A673 (cell line): ENCODE results near the gene CRACDL. TPM values are rescaled to one million over a fixed set of nuclear protein-coding genes. Genes with fewer than 3 reads are reported as not detected.

Source experiments
- BruUV-seq: library from RNA; stranded (reverse); fragments of 400-500 nt; replicated peaks from 2 replicates; lab custom pipeline; 2021; lab: Mats Ljungman, UMichigan
- CTCF ChIA-PET: fragments of 300-600 bp; sonication (Branson Sonifier 250); formaldehyde crosslinking; loops from one replicate; lab custom pipeline; 2022; ENCODE audit warnings: antibody characterized with exemption; lab: Charles Lee
- POLR2A ChIA-PET: fragments of 300-600 bp; sonication (Branson Sonifier 250); formaldehyde crosslinking; loops from one replicate; lab custom pipeline; 2022; ENCODE audit warnings: antibody characterized with exemption; ENCODE audit not compliant: low non-redundant PET; lab: Charles Lee
- DNase-seq: peaks from one replicate; pipeline ENCODE4 v3.0.0-alpha.2; 2015; ENCODE audit warnings: low spot score
- H3K27ac ChIP-seq: fragments of 200-600 bp; sonication (generic); 2 replicates; pipeline ENCODE4 v1.5.1; 2016; ENCODE audit warnings: mixed run types, low read depth, mild to moderate bottlenecking, mixed read lengths, antibody characterized with exemption, low read length; ENCODE audit not compliant: poor library complexity, severe bottlenecking
- H3K27me3 ChIP-seq: fragments of 200-600 bp; sonication (generic); replicated peaks from 2 replicates; pipeline ENCODE4 v1.6.1; 2017; ENCODE audit warnings: mixed run types, low read depth, mild to moderate bottlenecking, mixed read lengths, antibody characterized with exemption, low read length; ENCODE audit not compliant: insufficient read depth, poor library complexity
- H3K36me3 ChIP-seq: fragments of 200-600 bp; sonication (generic); 2 replicates; pipeline ENCODE4 v1.6.1; 2016; ENCODE audit warnings: mixed run types, mild to moderate bottlenecking, mixed read lengths, antibody characterized with exemption, low read length; ENCODE audit not compliant: insufficient read depth, poor library complexity, severe bottlenecking
- H3K4me1 ChIP-seq: fragments of 200-600 bp; sonication (generic); 2 replicates; pipeline ENCODE4 v1.6.1; 2017; ENCODE audit warnings: mixed run types, mild to moderate bottlenecking, mixed read lengths, antibody characterized with exemption, low read length; ENCODE audit not compliant: insufficient read depth, poor library complexity, severe bottlenecking
- H3K4me3 ChIP-seq: fragments of 200-600 bp; sonication (generic); 2 replicates; pipeline ENCODE4 v1.5.1; 2016; ENCODE audit warnings: low read depth, mixed run types, mild to moderate bottlenecking, mixed read lengths, low read length; ENCODE audit not compliant: poor library complexity, severe bottlenecking
- H3K9me3 ChIP-seq: fragments of 200-600 bp; sonication (generic); 2 replicates; pipeline ENCODE4 v1.6.1; 2016; ENCODE audit warnings: mixed run types, low read depth, mild to moderate bottlenecking, mixed read lengths, antibody characterized with exemption, low read length; ENCODE audit not compliant: poor library complexity, severe bottlenecking
- EZH2 ChIP-seq: fragments of 200-600 bp; sonication (generic); IDR thresholded peaks from 2 replicates; pipeline ENCODE4 v1.6.1; 2017; ENCODE audit warnings: borderline replicate concordance, low read depth, mild to moderate bottlenecking, mixed read lengths, antibody characterized with exemption, low read length; ENCODE audit not compliant: poor library complexity, severe bottlenecking
- intact Hi-C: fragments of 100-400 bp; cut with micrococcal nuclease; formaldehyde crosslinking; loops from one replicate; pipeline ENCODE4 v1.10.0; 2022; ENCODE audit not compliant: unreplicated experiment
- total RNA-seq: library from RNA; stranded (reverse); gene quantifications from 2 replicates; pipeline ENCODE4 v1.2.3, GENCODE V29; 2021
- TF ChIP-seq, protein P1 (sequence below): fragments of 300-800, 200-600 bp; sonication (generic); conservative IDR thresholded peaks from 2 replicates; pipeline ENCODE4 v1.5.1; 2017; ENCODE audit warnings: low read depth, mild to moderate bottlenecking, antibody characterized with exemption, low read length, moderate library complexity, mixed read lengths

The CRACDL gene
- total RNA-seq, 1 experiment from 2014 or later = not detected

DNA sequence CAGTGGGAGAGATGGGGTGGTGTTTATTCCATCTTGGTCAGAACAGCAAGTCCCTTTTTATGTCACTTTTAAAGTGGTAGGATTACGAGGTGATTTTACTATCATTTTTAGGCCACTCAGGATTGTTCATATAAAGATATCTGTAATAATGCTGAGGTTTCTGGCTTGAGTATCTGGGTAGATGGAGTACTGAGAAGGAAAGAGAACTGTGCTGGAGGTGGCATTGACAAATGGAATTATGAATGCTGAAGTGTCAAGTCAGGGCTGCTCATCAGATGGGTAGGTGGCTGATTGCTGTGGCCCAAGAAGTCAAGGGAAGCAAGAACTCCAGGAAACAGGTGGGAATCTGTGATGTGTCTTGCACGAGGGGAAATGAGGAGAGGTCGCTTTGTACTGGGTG is 119.7 kb downstream of the CRACDL start:
- TF ChIP-seq EZH2 = no peak
- TF ChIP-seq, protein P1, sequence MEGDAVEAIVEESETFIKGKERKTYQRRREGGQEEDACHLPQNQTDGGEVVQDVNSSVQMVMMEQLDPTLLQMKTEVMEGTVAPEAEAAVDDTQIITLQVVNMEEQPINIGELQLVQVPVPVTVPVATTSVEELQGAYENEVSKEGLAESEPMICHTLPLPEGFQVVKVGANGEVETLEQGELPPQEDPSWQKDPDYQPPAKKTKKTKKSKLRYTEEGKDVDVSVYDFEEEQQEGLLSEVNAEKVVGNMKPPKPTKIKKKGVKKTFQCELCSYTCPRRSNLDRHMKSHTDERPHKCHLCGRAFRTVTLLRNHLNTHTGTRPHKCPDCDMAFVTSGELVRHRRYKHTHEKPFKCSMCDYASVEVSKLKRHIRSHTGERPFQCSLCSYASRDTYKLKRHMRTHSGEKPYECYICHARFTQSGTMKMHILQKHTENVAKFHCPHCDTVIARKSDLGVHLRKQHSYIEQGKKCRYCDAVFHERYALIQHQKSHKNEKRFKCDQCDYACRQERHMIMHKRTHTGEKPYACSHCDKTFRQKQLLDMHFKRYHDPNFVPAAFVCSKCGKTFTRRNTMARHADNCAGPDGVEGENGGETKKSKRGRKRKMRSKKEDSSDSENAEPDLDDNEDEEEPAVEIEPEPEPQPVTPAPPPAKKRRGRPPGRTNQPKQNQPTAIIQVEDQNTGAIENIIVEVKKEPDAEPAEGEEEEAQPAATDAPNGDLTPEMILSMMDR = no peak
- no peaks in the 10 kb centered on the region for H3K36me3 ChIP-seq
- ChIA-PET POLR2A (no interaction called here), CTCF (no interaction called here)
- intact Hi-C loops = no loop called here
- H3K27me3 ChIP-seq = peaks cover 14% of the 10 kb centered on the region
- DNase-seq = no peak
- no peak overlapping the region for H3K4me3 ChIP-seq
- no peaks in the 10 kb centered on the region for H3K9me3 ChIP-seq
- no peak overlapping the region for H3K27ac ChIP-seq
- BruUV-seq = no TSS peak
- no peaks in the 10 kb centered on the region for H3K4me1 ChIP-seq

DNA sequence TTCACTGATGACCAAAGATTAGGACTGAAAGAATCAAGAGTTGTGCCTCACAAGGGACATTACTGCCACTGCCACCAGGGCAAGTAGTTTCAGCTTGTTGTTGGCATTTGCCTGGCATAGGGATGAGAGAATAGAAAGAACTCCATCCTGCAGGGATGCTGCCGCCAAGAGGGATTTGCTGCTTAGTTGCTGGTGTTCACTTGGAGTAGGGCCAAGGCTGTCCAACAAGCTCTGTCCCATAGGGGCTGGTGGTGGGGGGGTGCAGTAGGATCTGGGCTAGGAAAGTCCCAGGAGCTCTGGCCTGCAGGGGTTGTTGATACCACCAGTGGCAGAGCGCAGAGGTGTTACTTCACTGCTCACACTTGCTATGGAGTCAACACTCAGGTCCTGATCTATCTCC is 120.2 kb downstream of the CRACDL start:
- H3K4me3 ChIP-seq = no peak overlapping the region
- H3K36me3 ChIP-seq = no peaks in the 10 kb centered on the region
- ChIA-PET CTCF (no interaction called here), POLR2A (no interaction called here)
- TF ChIP-seq EZH2 = no peak
- TF ChIP-seq, protein P1 = no peak
- no peak for DNase-seq
- no peak overlapping the region for H3K27ac ChIP-seq
- H3K9me3 ChIP-seq = no peaks in the 10 kb centered on the region
- intact Hi-C loops = no loop called here
- no TSS peak for BruUV-seq
- H3K27me3 ChIP-seq = peaks cover 14% of the 10 kb centered on the region
- no peaks in the 10 kb centered on the region for H3K4me1 ChIP-seq

DNA sequence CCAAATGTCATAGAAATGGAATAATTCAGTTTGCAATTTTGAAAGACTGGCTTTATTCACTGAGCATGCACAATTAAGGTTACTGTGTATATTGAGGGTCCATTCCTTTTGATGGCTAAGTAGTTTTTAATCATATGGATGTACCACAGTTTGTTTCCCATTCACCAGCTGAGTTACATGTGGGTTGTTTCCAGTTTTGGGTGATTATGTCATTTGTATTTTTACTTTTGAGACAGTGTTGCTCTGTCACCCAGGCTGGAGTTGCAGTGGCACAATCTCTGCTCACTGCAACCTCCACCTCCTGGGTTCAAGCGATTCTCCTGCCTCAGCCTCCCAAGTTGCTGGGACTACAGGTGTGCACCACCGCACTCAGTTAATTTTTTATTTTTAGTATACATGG is 124.3 kb downstream of the CRACDL start:
- no peak for DNase-seq
- CTCF ChIA-PET = no interaction called here
- BruUV-seq = no TSS peak
- intact Hi-C loops = no loop called here
- Histone ChIP-seq H3K27me3 (peaks cover 10% of the 10 kb centered on the region), H3K27ac (no peak overlapping the region), H3K4me1 (no peaks in the 10 kb centered on the region), H3K9me3 (no peaks in the 10 kb centered on the region), H3K36me3 (no peaks in the 10 kb centered on the region), H3K4me3 (no peak overlapping the region)
- TF ChIP-seq, protein P1 = no peak
- no peak for TF ChIP-seq EZH2
- POLR2A ChIA-PET = no interaction called here
